OCI-LY7 (cell line): ENCODE data around the gene SASH1. TPM values are rescaled to one million over a fixed set of nuclear protein-coding genes. Genes with fewer than 3 reads are reported as not detected.

Experiments
- BruUV-seq: library from RNA; stranded (reverse); fragments of 400-500 nt; replicated peaks from 2 replicates; lab custom pipeline; 2021; lab: Mats Ljungman, UMichigan
- CTCF ChIA-PET: fragments of 300-600 bp; sonication (Branson Sonifier 250); formaldehyde crosslinking; loops from one replicate; lab custom pipeline; 2022; ENCODE audit warnings: antibody characterized with exemption; ENCODE audit not compliant: unreplicated experiment; lab: Charles Lee
- POLR2A ChIA-PET: fragments of 300-600 bp; sonication (Branson Sonifier 250); formaldehyde crosslinking; loops from one replicate; lab custom pipeline; 2022; ENCODE audit warnings: antibody characterized with exemption; lab: Charles Lee
- DNase-seq: peaks from one replicate; pipeline ENCODE4 v3.0.0-alpha.2; 2015; ENCODE audit warnings: low spot score
- H2AFZ ChIP-seq: fragments of 200-600 bp; sonication (generic), shearing (Covaris generic); 2 replicates; pipeline ENCODE4 v1.6.1; 2014; ENCODE audit warnings: mild to moderate bottlenecking, antibody characterized with exemption, low read length, moderate library complexity
- H3K27ac ChIP-seq: fragments of 200-600 bp; sonication (generic); 2 replicates; pipeline ENCODE4 v1.5.1; 2014; ENCODE audit warnings: mixed run types, low read depth, mild to moderate bottlenecking, moderate library complexity, low read length, inconsistent platforms; ENCODE audit not compliant: poor library complexity, severe bottlenecking
- H3K36me3 ChIP-seq: fragments of 200-600 bp; sonication (generic); 2 replicates; pipeline ENCODE4 v1.6.1; 2014; ENCODE audit warnings: mild to moderate bottlenecking, antibody characterized with exemption, low read length, moderate library complexity, mixed read lengths; ENCODE audit not compliant: insufficient read depth
- H3K4me1 ChIP-seq: fragments of 200-600 bp; sonication (generic); 2 replicates; pipeline ENCODE4 v1.5.1; 2014; ENCODE audit warnings: mild to moderate bottlenecking, low read length; ENCODE audit not compliant: insufficient read depth, poor library complexity, severe bottlenecking
- H3K4me2 ChIP-seq: fragments of 200-600 bp; sonication (generic); 2 replicates; pipeline ENCODE4 v1.6.1; 2014; ENCODE audit warnings: mild to moderate bottlenecking, low read length
- H3K4me3 ChIP-seq: fragments of 200-600 bp; sonication (generic); 2 replicates; pipeline ENCODE4 v1.5.1; 2014; ENCODE audit warnings: mild to moderate bottlenecking, low read depth, low read length; ENCODE audit not compliant: poor library complexity, severe bottlenecking
- H3K79me2 ChIP-seq: fragments of 200-600 bp; sonication (generic); 2 replicates; pipeline ENCODE4 v1.6.1; 2016; ENCODE audit warnings: low read depth, mild to moderate bottlenecking, low read length, moderate library complexity, mixed read lengths; ENCODE audit not compliant: insufficient read depth
- H3K9me2 ChIP-seq: fragments of 200-600 bp; sonication (generic); 2 replicates; pipeline ENCODE4 v1.6.1; 2016; ENCODE audit warnings: mild to moderate bottlenecking, low read length, mixed read lengths; ENCODE audit not compliant: insufficient read depth
- H3K9me3 ChIP-seq: fragments of 200-600 bp; sonication (generic); 2 replicates; pipeline ENCODE4 v1.6.1; 2014; ENCODE audit warnings: mild to moderate bottlenecking, mixed run types, low read length, mixed read lengths
- H4K20me1 ChIP-seq: fragments of 200-600 bp; sonication (generic); 2 replicates; pipeline ENCODE4 v1.6.1; 2014; ENCODE audit warnings: mild to moderate bottlenecking, antibody characterized with exemption, low read length, moderate library complexity, mixed read lengths; ENCODE audit not compliant: insufficient read depth
- EZH2phosphoT487 ChIP-seq: fragments of 200-600 bp; sonication (generic); IDR thresholded peaks from 2 replicates; pipeline ENCODE4 v1.6.1; 2018; ENCODE audit warnings: low read depth, borderline replicate concordance, mild to moderate bottlenecking, mixed run types, antibody characterized with exemption, low read length, moderate library complexity, mixed read lengths
- intact Hi-C: fragments of 100-400 bp; cut with micrococcal nuclease; formaldehyde crosslinking; loops from one replicate; pipeline ENCODE4 v1.10.0; 2022; ENCODE audit not compliant: unreplicated experiment
- total RNA-seq, 2 experiments: library from RNA; depleted of rRNA in 1 of 2; stranded (reverse); fragments of >200 nt in 1 of 2; shearing (Covaris generic) in 1 of 2; gene quantifications; 2 replicates each; pipeline ENCODE4 v1.2.3, GENCODE V29; 2014 to 2022
- TF ChIP-seq, protein P1 (sequence below): fragments of 200-600 bp; sonication (generic); conservative IDR thresholded peaks from 2 replicates; pipeline ENCODE4 v1.5.1; 2014; ENCODE audit warnings: mild to moderate bottlenecking, antibody characterized with exemption, low read length, moderate library complexity, mixed read lengths

The SASH1 gene
- total RNA-seq, 2 experiments from 2014 or later: not detected

DNA sequence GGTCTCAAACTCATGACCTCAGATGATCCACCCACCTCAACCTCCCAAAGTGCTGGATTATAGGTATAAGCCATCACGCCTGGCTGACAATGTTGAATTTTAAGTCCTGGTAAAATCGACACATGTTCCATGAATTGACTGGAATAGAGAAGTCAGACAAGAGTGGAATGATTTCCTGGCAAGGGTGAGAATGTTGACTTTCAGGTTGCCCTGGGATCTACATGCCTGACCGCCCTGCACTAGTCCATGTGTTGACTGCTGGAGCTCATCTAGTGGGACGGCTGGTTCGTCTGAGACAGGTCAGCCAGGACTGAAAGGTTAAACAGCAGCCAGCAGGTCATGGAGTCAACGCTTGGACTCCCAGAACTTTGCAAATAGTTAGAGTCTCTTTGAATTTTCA lies 88.8 kb downstream of the SASH1 start:
- no peaks in the 10 kb centered on the region for H3K4me1 ChIP-seq
- no peak overlapping the region for H3K4me2 ChIP-seq
- H3K27ac ChIP-seq: no peak overlapping the region
- BruUV-seq: no TSS peak
- intact Hi-C loops: no loop called here
- POLR2A ChIA-PET: no interaction called here
- CTCF ChIA-PET: no interaction called here
- no peak for TF ChIP-seq EZH2phosphoT487
- TF ChIP-seq, protein P1, sequence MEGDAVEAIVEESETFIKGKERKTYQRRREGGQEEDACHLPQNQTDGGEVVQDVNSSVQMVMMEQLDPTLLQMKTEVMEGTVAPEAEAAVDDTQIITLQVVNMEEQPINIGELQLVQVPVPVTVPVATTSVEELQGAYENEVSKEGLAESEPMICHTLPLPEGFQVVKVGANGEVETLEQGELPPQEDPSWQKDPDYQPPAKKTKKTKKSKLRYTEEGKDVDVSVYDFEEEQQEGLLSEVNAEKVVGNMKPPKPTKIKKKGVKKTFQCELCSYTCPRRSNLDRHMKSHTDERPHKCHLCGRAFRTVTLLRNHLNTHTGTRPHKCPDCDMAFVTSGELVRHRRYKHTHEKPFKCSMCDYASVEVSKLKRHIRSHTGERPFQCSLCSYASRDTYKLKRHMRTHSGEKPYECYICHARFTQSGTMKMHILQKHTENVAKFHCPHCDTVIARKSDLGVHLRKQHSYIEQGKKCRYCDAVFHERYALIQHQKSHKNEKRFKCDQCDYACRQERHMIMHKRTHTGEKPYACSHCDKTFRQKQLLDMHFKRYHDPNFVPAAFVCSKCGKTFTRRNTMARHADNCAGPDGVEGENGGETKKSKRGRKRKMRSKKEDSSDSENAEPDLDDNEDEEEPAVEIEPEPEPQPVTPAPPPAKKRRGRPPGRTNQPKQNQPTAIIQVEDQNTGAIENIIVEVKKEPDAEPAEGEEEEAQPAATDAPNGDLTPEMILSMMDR: no peak
- no peaks in the 10 kb centered on the region for H4K20me1 ChIP-seq
- no peaks in the 10 kb centered on the region for H3K79me2 ChIP-seq
- DNase-seq: no peak
- H3K9me2 ChIP-seq: no peaks in the 10 kb centered on the region
- H3K36me3 ChIP-seq: no peaks in the 10 kb centered on the region
- no peak overlapping the region for H2AFZ ChIP-seq
- no peaks in the 10 kb centered on the region for H3K9me3 ChIP-seq
- no peak overlapping the region for H3K4me3 ChIP-seq

DNA sequence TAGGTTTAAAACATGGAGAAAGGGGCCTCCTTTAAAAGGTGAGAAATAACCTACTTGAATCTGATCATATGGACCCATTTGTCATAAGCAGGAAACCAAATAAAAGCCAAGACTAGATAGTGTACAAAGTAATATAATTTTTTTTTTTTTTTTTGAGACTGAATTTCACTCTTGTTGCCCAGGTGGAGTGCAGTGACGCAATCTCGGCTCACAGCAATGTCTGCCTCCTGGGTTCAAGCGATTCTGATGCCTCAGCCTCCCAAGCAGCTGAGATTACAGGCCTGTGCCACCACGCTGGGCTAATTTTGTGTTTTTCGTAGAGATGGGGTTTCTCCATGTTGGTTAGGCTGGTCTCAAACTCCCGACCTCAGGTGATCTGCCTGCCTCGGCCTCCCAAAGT lies 89.2 kb downstream of the SASH1 start:
- Histone ChIP-seq H3K36me3 (no peaks in the 10 kb centered on the region), H3K4me3 (no peak overlapping the region), H3K9me3 (no peaks in the 10 kb centered on the region), H3K79me2 (no peaks in the 10 kb centered on the region), H3K4me1 (no peaks in the 10 kb centered on the region), H3K9me2 (no peaks in the 10 kb centered on the region), H4K20me1 (no peaks in the 10 kb centered on the region), H3K27ac (no peak overlapping the region), H2AFZ (no peak overlapping the region), H3K4me2 (no peak overlapping the region)
- ChIA-PET POLR2A (no interaction called here), CTCF (no interaction called here)
- no TSS peak for BruUV-seq
- no peak for DNase-seq
- TF ChIP-seq, protein P1: no peak
- no peak for TF ChIP-seq EZH2phosphoT487
- intact Hi-C loops: no loop called here

DNA sequence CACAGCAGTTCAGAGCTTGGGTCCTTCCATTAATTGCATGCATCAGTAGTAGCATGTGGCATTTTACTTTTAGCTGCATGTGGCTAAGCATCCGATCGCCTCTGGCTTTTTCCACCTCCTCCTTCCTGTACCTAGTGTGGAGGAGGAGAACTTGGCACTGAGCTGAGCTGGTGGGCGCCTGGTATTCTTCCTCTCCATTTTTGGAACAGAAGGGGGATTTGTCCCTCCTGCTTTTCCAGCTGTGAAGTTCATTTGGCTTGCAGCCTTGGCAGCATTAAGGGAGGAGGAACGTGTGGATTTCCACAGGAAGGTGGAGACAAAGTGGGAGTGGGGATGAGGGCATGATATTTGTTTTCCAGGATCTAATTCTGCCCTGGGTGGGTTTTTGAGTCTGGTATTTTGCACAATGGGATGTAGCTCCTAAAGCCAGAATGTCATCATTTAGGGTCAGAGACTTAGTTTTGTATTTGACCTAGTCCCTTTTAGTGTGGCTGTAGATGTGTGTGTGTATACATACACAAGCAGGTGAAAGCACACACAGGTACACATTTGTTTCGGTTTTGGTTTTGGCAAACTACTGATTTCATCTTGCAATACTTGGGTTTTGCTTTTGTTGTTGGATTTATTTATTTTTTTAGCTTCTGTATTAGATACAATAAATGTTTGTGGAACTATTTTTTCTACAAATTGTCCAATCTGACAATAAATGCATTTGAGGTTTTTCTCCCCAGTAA lies 90.0 kb downstream of the SASH1 start:
- Histone ChIP-seq H3K4me1 (no peaks in the 10 kb centered on the region), H3K9me3 (no peaks in the 10 kb centered on the region), H4K20me1 (no peaks in the 10 kb centered on the region), H3K27ac (no peak overlapping the region), H2AFZ (no peak overlapping the region), H3K4me3 (no peak overlapping the region), H3K36me3 (no peaks in the 10 kb centered on the region), H3K4me2 (no peak overlapping the region), H3K9me2 (no peaks in the 10 kb centered on the region), H3K79me2 (no peaks in the 10 kb centered on the region)
- intact Hi-C loops: no loop called here
- BruUV-seq: no TSS peak
- ChIA-PET POLR2A (no interaction called here), CTCF (no interaction called here)
- DNase-seq: no peak
- TF ChIP-seq EZH2phosphoT487: no peak
- TF ChIP-seq, protein P1: no peak
